WI38 (cell line): Measurements from ENCODE around the gene ZEB1.
A peak's percentile ranks its signal among the peaks of the same experiment; 100 is the strongest.

Experiments used
- H3K4me3 ChIP-seq: 2 replicates; pipeline ENCODE4 v1.5.1; 2011; ENCODE audit warnings: low read depth, mild to moderate bottlenecking, control low read depth, low read length
- CTCF ChIP-seq: IDR thresholded peaks from 2 replicates; pipeline ENCODE4 v1.5.1; 2012; ENCODE audit warnings: low read depth, mild to moderate bottlenecking, control low read depth, low read length

The ZEB1 gene

GRCh38 chr10:31456468-31456867 lies 137.5 kb downstream of the ZEB1 start:
- no peak for TF ChIP-seq CTCF
- H3K4me3 ChIP-seq = no peak overlapping the region

- no peak overlapping the region for H3K4me3 ChIP-seq
- no peak for TF ChIP-seq CTCF
Observed at GRCh38 chr10:31457858-31458257, 138.8 kb downstream of the ZEB1 start.

GRCh38 chr10:31458974-31459373 lies 140.0 kb downstream of the ZEB1 start:
- no peak for TF ChIP-seq CTCF
- H3K4me3 ChIP-seq = no peak overlapping the region

GRCh38 chr10:31460242-31460641 lies 141.2 kb downstream of the ZEB1 start:
- H3K4me3 ChIP-seq = no peak overlapping the region
- TF ChIP-seq CTCF = no peak

- TF ChIP-seq CTCF = no peak
- no peak overlapping the region for H3K4me3 ChIP-seq
Observed at GRCh38 chr10:31464552-31464951, 145.5 kb downstream of the ZEB1 start.

- no peak overlapping the region for H3K4me3 ChIP-seq
- no peak for TF ChIP-seq CTCF
Observed at GRCh38 chr10:31466313-31466712, 147.3 kb downstream of the ZEB1 start.

GRCh38 chr10:31467791-31468535 lies 148.9 kb downstream of the ZEB1 start:
- peak; percentile 28; the same call in 1 of the 2 replicates for TF ChIP-seq CTCF
- no peak overlapping the region for H3K4me3 ChIP-seq
